HG03354 (cell line): ENCODE measurements around the gene ZEB2.

ENCODE experiments used
- ATAC-seq: cut with Tn5 transposase; IDR thresholded peaks from one replicate; pipeline ENCODE4 v1.9.1; 2021; ENCODE audit warnings: mild to moderate bottlenecking; ENCODE audit not compliant: unreplicated experiment, poor library complexity, severe bottlenecking

The ZEB2 gene

DNA sequence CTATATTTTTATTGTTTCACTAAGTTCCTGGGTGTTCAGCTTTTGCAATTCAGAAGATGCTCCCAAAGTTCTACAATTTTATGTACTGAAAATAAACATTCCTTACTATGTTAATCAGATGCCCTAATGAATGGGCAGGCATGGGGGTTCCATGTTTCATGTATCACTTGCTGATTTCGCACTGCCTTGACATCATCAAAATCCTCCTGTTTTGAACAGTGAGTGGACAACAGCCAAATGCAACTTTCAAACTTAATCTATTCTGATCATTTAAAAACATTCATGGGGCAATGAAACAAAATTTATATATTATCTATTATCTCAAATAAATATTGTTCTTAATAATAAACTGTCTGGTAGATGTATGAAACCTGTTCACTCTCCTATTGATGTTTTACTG lies 43.2 kb downstream of the ZEB2 start:
- no peak for ATAC-seq

DNA sequence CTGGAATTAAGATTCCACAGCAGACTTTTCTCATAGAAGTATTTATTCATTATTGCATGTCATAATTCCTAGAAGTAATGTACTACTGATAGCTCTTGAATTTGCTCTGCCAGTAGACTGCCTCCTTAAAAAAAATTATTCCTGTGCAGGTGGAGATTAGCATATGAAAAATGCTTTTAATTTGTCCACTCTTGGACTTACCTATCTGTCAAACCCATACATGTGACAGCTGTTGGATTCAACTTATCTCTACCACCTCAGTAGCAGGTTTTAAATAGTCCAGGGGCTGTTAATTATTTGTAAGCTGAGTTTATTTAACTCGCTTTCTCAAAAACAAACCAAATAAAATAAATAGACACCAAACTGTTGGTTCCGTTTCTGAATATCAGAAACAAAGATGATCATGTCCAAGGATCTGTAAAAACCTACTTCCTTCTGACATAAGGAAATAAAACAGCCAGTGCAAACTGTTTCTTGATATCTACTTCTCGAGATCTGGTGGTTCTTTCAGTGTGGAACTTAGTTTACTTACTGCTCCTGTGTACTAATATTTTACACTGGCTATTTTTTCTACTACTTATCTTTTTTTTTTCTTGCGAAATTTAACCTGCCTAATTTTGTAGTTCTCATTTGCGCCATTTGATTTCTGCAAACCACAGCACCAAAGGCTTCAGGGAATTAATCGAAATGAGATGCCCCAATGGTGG lies 44.2 kb downstream of the ZEB2 start:
- no peak for ATAC-seq

DNA sequence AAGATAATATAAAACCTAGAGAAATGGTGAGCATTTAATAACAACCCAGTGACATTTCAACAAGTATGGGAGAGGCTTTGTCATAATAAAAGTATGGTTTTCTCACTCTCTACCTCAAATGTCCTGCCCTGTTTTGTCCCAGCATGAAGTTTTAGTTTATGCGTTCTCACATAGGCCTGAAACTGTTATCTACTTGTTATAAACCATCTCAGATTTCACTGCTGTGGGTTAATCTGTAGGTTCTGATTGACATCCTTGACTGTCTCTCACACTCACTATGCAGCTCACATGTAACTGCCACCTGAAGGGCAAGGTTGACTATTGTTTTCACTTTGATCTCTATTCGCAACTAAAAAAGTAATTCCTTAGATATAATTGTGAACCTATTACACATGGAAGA lies 44.9 kb downstream of the ZEB2 start:
- no peak for ATAC-seq

DNA sequence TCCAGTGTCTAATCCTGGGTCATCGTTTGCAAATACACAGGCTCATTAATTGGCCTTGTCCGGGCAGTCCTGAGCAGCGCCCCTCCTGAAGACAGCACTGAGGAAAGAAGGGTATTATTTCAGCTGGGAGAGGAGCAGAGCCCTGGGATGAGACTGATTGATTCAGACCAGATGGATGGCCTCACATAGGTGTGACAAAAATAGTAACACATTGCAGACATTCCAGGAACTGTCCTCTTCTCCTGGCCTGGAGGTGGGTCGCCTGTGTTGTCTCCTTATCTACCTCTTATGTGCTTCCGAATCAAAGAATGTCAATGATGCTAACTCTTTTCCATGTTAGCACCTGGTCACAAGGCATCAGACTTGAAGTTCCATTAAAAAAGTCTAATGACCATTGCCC lies 45.9 kb downstream of the ZEB2 start:
- ATAC-seq, result no peak

DNA sequence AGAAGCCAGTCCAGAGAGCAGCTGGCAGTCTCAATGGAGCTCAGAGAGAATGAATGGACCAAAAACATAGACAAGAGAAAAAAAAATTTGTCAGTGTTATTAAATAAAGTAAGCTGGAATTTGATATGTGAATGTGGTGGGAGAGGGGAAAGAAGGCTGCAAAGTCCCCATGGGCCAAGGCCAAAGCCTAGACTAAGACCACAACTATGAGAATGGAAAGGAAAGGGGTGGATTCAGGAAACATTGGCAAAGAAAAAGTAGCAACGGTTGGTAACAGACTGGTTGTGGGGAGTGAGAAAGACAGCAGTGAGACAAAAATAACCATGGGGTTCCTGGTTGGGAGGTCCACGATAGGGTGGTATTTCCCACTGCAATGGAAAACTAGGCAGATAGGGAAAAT lies 47.0 kb downstream of the ZEB2 start:
- ATAC-seq, result no peak

DNA sequence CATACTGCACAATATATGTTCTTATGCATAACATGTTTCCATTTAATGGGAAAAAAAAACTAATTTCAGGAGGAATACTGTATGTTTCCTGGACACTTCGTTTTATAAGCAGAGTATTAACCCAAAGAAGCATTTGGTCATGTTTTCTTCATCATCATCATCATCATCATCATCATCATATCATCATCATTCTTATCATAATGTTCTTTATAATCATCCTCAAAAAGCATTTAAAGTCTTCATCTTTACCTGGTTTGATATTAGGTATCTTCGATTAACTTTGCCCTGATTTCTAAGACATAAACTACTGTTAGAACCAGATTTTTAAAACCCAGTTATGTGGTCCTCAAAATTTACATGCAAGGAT lies 47.9 kb downstream of the ZEB2 start:
- no peak for ATAC-seq

DNA sequence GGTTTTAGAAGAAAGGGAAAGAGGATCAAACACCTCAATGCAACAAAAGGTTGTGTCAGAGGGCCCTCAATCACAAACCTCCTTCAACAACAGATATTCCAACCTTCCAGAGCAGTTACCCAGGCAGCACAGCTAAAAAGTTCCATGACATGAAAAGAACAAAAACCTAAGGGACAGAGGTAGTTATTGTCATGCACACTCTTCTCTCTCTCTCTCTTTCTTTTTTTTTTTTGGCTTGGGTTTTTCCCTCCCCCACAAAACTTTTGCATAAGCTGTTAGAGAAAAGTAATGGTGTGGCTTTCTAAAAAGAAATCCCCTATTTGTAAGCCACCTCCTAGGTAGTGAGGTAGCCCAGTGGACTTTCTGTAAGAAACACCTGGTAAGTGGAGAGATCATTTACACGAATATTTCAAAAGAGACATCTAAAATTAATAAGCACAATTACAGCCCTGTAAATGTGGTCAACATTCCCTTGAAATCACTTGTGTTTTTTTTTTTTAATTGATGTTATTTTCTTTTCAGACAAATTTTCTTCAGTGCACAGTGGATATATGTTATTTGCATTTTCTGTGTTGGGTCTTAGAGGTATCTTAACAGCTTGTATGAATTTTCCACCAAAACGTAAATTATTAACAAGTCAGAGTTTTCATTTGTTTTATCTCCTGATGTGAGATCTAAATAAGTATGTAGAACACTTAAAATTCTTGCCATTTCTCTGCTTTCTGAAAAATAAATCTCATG lies 48.4 kb downstream of the ZEB2 start:
- ATAC-seq, result peak; percentile 93

DNA sequence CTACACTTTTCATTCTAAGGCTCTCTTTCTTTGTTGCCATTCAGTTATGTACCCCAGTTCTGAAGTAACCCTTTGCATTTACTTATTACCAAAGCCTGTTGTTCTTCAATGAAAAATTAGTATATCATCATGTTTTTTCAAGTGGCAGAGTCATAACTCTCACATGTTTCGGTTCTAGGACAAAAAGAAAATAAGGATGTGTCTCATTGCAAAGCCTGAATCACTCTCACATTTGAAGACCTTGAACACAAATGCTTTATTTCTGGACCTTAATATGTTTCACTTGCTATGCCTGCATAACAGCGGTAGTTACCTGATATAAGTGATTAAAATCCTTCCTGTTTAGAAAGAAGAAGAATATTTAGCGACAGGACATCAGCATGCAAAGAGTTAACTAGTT lies 49.1 kb downstream of the ZEB2 start:
- peak; percentile 16 for ATAC-seq

DNA sequence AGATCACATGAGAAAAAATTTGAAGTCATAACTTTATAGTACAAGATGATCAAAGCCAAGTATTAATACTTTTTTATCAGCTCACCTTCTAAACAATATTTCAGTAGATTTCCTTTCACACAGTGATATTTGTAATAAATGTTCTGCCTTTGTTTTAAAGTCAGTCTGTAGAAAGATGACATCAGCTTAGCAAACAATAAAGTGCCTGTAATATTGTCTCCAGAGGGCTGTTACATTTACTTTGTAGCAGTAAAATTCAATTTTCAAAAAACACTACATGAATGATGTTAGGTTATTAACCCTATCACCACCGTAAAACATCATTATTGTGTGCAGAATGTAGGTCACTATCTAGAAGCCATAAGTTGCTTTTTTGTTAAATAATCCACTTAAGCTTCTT lies 49.6 kb downstream of the ZEB2 start:
- no peak for ATAC-seq

DNA sequence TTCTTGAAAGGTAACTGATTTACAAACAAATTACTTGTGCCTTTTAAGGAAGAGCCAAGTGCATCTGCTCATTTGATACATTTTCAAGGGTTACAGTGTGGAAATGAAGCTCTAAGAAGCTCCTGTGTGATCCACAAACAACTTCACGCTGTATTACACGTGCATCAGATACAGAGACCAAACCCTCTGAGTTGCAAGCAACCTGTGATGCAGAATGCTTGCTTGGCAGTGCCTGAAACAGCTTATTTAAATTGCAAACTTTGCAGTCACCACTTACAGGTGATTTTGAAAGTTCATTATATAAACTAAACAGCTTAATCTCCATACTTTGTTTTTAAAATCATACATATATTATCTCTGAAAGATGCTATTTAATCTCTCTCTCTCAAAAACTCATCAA lies 50.1 kb downstream of the ZEB2 start:
- ATAC-seq, result no peak

DNA sequence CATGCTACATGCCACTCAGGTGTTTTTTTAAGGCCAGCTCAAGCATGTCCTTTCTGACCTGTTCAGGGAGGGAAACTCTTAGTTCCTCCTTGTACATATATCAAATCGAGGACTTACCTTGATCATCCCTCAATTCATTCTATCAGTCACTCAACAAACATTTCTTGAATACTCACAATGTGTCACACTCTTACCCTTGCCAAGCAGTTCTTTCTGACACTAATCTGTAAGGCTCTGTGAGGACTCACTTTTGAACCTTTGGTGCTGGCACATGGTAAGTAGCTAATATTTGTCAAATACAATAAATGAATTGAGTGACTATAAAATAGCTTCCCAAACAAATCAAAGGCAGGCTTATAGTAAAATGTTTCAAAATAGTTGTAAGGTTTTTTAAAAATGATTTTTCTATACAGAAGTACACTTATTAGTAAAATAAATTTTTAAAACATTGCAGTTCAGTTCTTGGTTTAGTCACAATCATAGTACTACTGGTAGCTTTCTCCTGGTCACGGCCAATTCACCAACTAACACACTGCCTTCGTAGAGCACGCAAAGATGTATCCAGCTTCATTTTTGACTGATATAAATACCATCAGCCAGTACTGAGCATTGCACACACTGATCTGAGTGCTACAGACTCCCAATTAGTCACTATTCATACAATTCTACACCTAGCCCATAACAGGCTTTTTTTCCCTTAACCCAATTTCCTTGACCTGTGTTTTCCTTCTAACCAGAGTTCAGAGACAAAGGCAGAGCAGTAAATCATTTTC lies 50.9 kb downstream of the ZEB2 start:
- no peak for ATAC-seq

DNA sequence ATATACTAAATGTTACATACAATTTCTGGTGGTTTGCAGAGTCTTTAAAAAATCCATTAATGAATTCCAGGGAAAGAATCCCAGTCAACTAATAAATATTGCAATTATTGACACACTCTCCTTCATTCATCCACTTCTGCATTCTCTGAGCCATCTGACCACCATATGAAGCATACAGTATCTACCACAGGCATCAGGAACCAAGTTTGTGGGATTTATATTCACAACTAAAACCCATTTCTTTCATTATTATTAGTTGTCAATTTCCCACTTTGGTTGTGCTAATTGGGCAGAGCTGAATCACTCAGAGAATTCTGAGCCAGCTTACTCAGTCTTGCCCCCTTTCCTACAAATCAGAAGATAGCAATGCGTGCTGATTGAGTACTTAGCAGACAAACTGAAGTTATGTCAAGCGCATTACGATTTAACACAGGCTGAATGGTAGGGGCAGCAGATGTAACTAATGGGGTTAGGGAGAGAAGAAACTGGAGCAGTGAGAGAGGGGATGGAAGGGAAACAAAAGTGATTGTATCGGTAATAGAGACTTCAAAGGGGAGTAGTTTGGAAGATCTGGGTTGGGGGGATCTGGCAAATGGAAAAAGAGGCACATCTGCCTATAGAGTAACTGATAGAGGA lies 52.3 kb downstream of the ZEB2 start:
- no peak for ATAC-seq

DNA sequence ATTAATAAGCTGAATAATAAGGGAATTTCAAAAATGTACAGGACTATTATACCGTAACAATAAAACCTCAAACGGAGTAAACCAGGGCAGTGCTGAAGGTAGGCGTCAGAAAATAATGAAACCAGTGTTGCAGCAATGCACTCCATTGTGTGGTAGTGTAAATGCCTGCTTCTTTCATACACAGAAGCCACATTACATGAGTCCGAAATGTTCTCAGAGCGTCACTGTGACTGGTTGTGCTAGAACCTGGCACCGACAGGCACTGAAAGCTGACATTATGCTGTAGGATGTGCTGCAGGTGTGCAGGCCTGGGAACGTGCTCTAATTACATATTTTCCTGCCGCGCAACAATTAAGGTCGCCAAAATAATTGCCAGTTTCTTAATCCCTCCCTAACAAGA lies 53.3 kb downstream of the ZEB2 start:
- ATAC-seq, result no peak

DNA sequence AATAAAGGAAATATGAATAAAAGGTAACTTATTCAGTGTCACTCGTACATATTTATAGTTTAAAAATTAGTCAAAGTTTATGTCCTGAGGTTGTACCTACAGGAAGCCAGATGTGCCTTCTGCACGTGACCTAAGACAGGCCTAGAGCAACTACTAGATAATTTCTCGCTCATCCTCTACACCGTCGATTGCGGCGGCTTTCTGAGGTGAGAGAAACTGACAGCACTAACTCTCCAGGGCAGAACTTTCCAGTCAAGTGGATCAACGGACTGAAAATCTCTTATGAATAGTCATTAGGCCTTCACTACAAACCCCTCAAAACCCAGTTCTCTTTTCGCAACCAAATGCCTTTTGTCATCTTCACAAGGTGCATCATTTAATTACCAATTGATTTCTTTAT lies 54.2 kb downstream of the ZEB2 start:
- ATAC-seq, result no peak

DNA sequence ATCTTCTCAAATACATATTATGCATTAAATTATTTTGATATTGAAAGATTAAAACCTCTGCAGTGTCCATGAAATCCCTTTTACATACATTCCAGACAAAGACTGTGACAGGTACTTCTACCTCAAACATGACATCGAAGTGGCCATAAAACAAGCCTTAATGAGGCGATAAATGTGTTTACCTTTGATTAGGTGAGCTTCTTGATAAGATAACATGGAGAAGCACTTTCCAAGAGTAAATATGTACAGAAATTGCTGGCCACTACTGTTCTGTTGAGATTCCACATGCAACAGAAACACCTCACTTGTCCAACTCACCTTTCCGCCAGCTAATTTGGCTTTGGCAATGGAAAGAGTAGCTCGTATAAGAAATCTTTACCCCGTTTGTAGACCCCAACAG lies 55.2 kb downstream of the ZEB2 start:
- no peak for ATAC-seq

DNA sequence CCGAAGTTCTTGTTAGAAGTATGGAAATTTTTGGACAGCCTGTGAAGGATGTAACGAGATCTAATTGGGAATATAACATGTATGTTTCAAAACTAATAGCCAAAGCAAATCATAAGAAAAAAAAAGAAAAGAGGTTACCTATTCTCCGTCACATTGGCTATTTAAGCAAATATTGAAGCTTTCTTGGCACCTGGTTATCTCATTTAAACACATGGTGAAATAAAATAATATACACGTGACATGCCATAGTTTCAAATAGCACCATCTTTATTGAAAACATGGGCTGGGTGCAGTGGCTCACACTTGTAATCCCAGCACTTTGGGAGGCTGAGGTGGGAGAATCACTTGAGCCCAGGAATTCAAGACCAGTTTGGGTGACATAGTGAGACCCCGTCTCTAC lies 56.7 kb downstream of the ZEB2 start:
- ATAC-seq, result no peak

DNA sequence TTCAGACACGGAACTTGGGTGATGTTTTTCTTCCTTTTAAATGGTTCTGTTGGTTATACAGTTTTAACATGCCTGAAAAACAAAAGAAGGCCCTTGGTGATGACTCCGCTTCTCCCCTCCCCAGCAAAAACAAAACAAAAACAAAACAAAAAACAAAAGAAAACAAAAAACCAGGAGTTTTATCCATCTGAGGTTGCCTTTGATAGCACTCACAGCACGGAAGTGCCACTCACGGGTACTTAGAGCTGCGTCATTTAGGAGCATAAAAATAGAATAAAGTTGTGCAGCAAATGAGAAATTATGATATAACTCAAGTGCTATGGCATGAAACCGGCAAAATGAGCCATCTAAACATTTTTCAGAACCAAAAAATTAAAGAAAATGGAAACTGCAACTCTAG lies 57.7 kb downstream of the ZEB2 start:
- no peak for ATAC-seq

DNA sequence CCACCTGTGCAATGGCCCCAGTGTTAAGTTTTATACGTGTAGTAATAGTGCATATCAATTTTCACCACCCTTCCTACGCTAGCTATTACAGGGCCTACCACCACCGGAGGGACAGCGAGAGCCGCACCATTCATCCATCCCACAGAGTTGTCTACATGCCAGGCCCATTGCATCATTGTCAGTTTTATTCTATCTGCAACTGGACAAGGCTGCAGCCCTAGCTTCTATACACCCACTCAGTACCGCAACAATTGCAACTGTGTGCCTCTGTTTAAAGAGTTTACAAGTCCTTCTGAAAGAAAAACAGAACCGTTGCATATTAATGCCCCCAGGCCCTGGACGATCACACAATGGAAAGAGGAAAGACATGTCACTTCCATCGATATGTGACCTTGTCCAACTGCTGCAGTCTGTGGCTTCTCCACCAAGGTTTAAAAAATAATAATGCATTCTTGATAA lies 58.6 kb downstream of the ZEB2 start:
- no peak for ATAC-seq

DNA sequence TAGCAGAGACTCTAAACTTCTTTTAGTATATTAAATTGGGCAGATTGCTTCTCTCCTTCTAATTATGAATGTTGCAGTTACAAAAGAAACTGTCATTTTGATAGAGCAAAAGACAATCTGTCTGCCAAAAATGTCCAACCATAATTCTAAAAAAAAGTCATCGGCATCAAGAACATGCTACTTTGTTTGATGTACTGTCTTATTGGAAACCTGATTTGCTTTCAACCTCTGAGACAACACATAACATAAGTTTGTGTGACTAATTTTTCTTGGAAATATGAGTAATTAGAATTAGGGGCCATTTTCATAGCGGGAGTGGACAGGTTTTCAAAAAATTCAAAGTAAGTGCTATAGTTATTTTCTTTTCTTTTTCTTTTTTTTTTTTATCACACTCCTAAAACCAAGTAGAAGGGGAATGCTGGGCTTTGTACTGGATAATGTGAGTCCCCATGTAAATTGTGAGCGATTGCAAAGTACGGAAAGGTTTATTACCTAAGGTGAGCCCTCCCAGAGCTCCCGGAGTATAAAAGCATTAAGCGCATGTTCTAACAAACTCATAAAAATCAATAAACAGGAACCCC lies 59.1 kb downstream of the ZEB2 start:
- no peak for ATAC-seq

DNA sequence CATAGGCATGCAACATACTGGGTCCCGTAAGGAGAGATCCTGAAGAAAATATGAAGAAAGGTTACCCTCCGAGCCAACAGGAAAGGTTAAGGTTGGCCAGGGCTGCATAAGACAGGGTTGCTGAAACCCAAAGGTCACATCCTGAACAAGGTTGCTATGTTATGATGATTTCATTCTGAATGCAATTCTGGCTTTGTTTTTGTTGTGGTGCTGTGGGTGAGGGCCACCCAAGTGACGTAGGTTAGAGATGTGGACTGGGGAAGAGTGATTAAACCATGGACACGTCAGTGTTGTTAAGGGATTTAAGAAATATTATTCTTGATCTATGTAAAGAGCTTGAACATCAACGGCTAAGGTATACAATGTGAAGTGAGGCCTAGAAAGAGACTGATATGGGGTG lies 60.0 kb downstream of the ZEB2 start:
- no peak for ATAC-seq
